HCT116 (cell line): ENCODE measurements around the gene CNTD1.

ENCODE experiments used
- ATF3 ChIP-seq: IDR thresholded peaks from 2 replicates; pipeline ENCODE4 v1.6.1; 2012
- CEBPB ChIP-seq: IDR thresholded peaks from 2 replicates; pipeline ENCODE4 v1.6.1; 2012; ENCODE audit warnings: low read depth
- EGR1 ChIP-seq: IDR thresholded peaks from 2 replicates; pipeline ENCODE4 v1.6.1; 2012; ENCODE audit warnings: low read depth
- ELF1 ChIP-seq: IDR thresholded peaks from 2 replicates; pipeline ENCODE4 v1.6.1; 2012; ENCODE audit warnings: low read depth, borderline replicate concordance
- EZH2phosphoT487 ChIP-seq: fragments of 200-600 bp; IDR thresholded peaks from 2 replicates; pipeline ENCODE4 v1.6.1; 2018; ENCODE audit warnings: antibody characterized with exemption, borderline replicate concordance
- POLR2A ChIP-seq: IDR thresholded peaks from 2 replicates; pipeline ENCODE4 v1.7.0; 2011; ENCODE audit warnings: borderline replicate concordance; ENCODE audit not compliant: insufficient read depth, insufficient read length; ENCODE audit errors: extremely low read depth
- POLR2AphosphoS5 ChIP-seq: IDR thresholded peaks from 2 replicates; pipeline ENCODE4 v1.6.1; 2011; ENCODE audit warnings: mild to moderate bottlenecking, low read depth, low read length, moderate library complexity
- SRF ChIP-seq: IDR thresholded peaks from 2 replicates; pipeline ENCODE4 v1.6.1; 2012; ENCODE audit warnings: low read depth
- YY1 ChIP-seq: IDR thresholded peaks from 2 replicates; pipeline ENCODE4 v1.6.1; 2011; ENCODE audit warnings: low read length, low read depth, moderate library complexity, mild to moderate bottlenecking; ENCODE audit not compliant: insufficient replicate concordance; ENCODE audit errors: extremely low read depth
- ZNF274 ChIP-seq: fragments of 200-500 bp; sonication (Bioruptor generic); IDR thresholded peaks from 2 replicates; pipeline ENCODE4 v1.6.1; 2014; ENCODE audit warnings: mild to moderate bottlenecking, low read depth, low read length, inconsistent platforms
- TF ChIP-seq, protein P1 (sequence below), 3 experiments: fragments of 200-600 bp in 1 of 3; sonication (generic) in 1 of 3; IDR thresholded peaks in 2 of 3; conservative IDR thresholded peaks in 1 of 3; 2 replicates each; pipeline ENCODE4 v1.5.1; 2012 to 2017; ENCODE audit warnings: low read depth in 2 of 3, low read length in 2 of 3, antibody characterized with exemption in 1 of 3, borderline replicate concordance in 1 of 3, control low read depth in 1 of 3, mild to moderate bottlenecking in 1 of 3, mixed read lengths in 1 of 3, mixed run types in 1 of 3, moderate library complexity in 1 of 3; ENCODE audit not compliant: insufficient read depth in 1 of 3

GRCh38 chr17:42844761-42845555, 46.3 kb downstream of the CNTD1 start:
- TF ChIP-seq POLR2A (no peak), POLR2AphosphoS5 (0 out of 2 replicates have a peak, but pooled peaks have one; percentile 17), CEBPB (no peak), ATF3 (no peak), SRF (no peak), EGR1 (no peak), ELF1 (no peak), ZNF274 (no peak), YY1 (no peak), EZH2phosphoT487 (no peak)
- TF ChIP-seq, protein P1, sequence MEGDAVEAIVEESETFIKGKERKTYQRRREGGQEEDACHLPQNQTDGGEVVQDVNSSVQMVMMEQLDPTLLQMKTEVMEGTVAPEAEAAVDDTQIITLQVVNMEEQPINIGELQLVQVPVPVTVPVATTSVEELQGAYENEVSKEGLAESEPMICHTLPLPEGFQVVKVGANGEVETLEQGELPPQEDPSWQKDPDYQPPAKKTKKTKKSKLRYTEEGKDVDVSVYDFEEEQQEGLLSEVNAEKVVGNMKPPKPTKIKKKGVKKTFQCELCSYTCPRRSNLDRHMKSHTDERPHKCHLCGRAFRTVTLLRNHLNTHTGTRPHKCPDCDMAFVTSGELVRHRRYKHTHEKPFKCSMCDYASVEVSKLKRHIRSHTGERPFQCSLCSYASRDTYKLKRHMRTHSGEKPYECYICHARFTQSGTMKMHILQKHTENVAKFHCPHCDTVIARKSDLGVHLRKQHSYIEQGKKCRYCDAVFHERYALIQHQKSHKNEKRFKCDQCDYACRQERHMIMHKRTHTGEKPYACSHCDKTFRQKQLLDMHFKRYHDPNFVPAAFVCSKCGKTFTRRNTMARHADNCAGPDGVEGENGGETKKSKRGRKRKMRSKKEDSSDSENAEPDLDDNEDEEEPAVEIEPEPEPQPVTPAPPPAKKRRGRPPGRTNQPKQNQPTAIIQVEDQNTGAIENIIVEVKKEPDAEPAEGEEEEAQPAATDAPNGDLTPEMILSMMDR (IDR thresholded peaks at IDR 0.05 in 2 of 3, conservative IDR thresholded peaks at IDR 0.05 in 1 of 3; ENCODE audit: borderline replicate concordance in 1 of 3, insufficient read depth in 1 of 3, low read depth in 2 of 3, low read length in 2 of 3), result no peak
